ENCODE results near the gene ASTN1.

Gene ASTN1

DNA sequence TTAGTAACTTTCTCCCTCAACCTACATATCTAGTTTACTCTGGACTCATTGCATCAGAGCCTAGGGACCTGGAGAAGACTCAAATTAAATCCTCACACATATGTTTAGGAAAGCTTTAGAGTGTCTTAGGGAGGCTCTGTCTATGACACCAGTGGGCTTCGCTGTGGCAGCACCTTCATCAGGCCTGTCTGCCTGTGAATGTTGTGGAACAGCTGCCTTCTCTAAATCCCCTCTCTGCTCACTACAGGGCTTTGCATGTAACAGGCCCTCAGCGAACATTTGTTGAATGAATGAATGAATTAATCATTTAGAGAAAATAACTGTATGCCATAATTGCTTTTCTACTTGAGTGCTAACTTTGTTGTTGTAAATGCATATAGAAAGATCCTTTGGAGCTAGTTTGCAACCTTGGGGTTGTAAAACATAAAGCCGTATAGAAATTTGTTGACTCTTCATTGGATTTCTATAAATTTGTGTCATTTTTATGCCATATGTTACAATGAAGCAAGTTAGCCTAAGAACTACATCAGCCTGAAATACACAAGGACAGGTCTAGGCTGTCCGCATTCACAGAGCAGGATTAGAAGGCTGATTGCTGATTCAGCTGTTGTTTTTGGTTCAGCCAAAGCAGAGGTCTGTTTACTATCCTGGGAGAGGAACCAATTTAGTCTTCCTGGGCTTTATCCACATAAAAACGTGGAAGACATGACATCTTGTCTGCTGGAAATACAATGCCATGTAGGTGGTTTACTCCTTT is 238.0 kb downstream of the ASTN1 start:
- Histone ChIP-seq H3K9ac (no peak overlapping the region), H3K4me1 (ENCODE audit: low read depth, poor library complexity, severe bottlenecking) (peaks cover 24% of the 10 kb centered on the region), H3K4me3 (IDR thresholded peaks at IDR 0.05; ENCODE audit: insufficient read depth, low read depth, low read length) (no peak overlapping the region), H3K36me3 (ENCODE audit: insufficient read depth) (no peaks in the 10 kb centered on the region), H3K79me2 (ENCODE audit: insufficient read depth, low read depth) (no peaks in the 10 kb centered on the region), H4K20me1 (ENCODE audit: insufficient read depth) (no peaks in the 10 kb centered on the region), H2AFZ (ENCODE audit: low read depth) (no peak overlapping the region), H3K4me2 (no peak overlapping the region), H3K27me3 (ENCODE audit: insufficient read depth, low read depth) (no peaks in the 10 kb centered on the region), H3K27ac (no peak overlapping the region)
- TF ChIP-seq, protein P1, sequence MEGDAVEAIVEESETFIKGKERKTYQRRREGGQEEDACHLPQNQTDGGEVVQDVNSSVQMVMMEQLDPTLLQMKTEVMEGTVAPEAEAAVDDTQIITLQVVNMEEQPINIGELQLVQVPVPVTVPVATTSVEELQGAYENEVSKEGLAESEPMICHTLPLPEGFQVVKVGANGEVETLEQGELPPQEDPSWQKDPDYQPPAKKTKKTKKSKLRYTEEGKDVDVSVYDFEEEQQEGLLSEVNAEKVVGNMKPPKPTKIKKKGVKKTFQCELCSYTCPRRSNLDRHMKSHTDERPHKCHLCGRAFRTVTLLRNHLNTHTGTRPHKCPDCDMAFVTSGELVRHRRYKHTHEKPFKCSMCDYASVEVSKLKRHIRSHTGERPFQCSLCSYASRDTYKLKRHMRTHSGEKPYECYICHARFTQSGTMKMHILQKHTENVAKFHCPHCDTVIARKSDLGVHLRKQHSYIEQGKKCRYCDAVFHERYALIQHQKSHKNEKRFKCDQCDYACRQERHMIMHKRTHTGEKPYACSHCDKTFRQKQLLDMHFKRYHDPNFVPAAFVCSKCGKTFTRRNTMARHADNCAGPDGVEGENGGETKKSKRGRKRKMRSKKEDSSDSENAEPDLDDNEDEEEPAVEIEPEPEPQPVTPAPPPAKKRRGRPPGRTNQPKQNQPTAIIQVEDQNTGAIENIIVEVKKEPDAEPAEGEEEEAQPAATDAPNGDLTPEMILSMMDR (conservative IDR thresholded peaks at IDR 0.05; ENCODE audit: low read depth, low read length), result no peak

- Histone ChIP-seq H3K79me2 (ENCODE audit: insufficient read depth, low read depth) (no peaks in the 10 kb centered on the region), H3K4me2 (no peak overlapping the region), H3K27ac (no peak overlapping the region), H3K9ac (no peak overlapping the region), H3K4me3 (IDR thresholded peaks at IDR 0.05; ENCODE audit: insufficient read depth, low read depth, low read length) (no peak overlapping the region), H2AFZ (ENCODE audit: low read depth) (no peak overlapping the region), H3K36me3 (ENCODE audit: insufficient read depth) (no peaks in the 10 kb centered on the region), H3K4me1 (ENCODE audit: low read depth, poor library complexity, severe bottlenecking) (peaks cover 37% of the 10 kb centered on the region), H4K20me1 (ENCODE audit: insufficient read depth) (no peaks in the 10 kb centered on the region), H3K27me3 (ENCODE audit: insufficient read depth, low read depth) (no peaks in the 10 kb centered on the region)
- TF ChIP-seq, protein P1 (conservative IDR thresholded peaks at IDR 0.05; ENCODE audit: low read depth, low read length), result no peak
Measured at GRCh38 chr1:176925223-176925622, 239.3 kb downstream of the ASTN1 start.

- Histone ChIP-seq H3K4me1 (ENCODE audit: low read depth, poor library complexity, severe bottlenecking) (peaks cover 57% of the 10 kb centered on the region), H3K9ac (no peak overlapping the region), H3K27ac (no peak overlapping the region), H3K36me3 (ENCODE audit: insufficient read depth) (no peaks in the 10 kb centered on the region), H3K27me3 (ENCODE audit: insufficient read depth, low read depth) (no peaks in the 10 kb centered on the region), H4K20me1 (ENCODE audit: insufficient read depth) (no peaks in the 10 kb centered on the region), H3K79me2 (ENCODE audit: insufficient read depth, low read depth) (no peaks in the 10 kb centered on the region), H3K4me3 (IDR thresholded peaks at IDR 0.05; ENCODE audit: insufficient read depth, low read depth, low read length) (no peak overlapping the region), H2AFZ (ENCODE audit: low read depth) (no peak overlapping the region), H3K4me2 (no peak overlapping the region)
- TF ChIP-seq, protein P1 (conservative IDR thresholded peaks at IDR 0.05; ENCODE audit: low read depth, low read length), result no peak
Measured at GRCh38 chr1:176923283-176923682, 241.2 kb downstream of the ASTN1 start.

- TF ChIP-seq, protein P1 (conservative IDR thresholded peaks at IDR 0.05; ENCODE audit: low read depth, low read length), result no peak; the same call in 1 of the 2 replicates
- peak overlapping the region; percentile 73 for H3K4me3 ChIP-seq (IDR thresholded peaks at IDR 0.05; ENCODE audit: insufficient read depth, low read depth, low read length)
- peaks cover 74% of the 10 kb centered on the region for H3K4me1 ChIP-seq (ENCODE audit: low read depth, poor library complexity, severe bottlenecking)
- H4K20me1 ChIP-seq (ENCODE audit: insufficient read depth), result no peaks in the 10 kb centered on the region
- peak overlapping the region; percentile 80 for H3K4me2 ChIP-seq
- H3K79me2 ChIP-seq (ENCODE audit: insufficient read depth, low read depth), result no peaks in the 10 kb centered on the region
- H3K36me3 ChIP-seq (ENCODE audit: insufficient read depth), result no peaks in the 10 kb centered on the region
- peak overlapping the region; percentile 75 for H3K27ac ChIP-seq
- peak overlapping the region; percentile 49; the same call in 1 of the 2 replicates for H3K9ac ChIP-seq
- H3K27me3 ChIP-seq (ENCODE audit: insufficient read depth, low read depth), result no peaks in the 10 kb centered on the region
- H2AFZ ChIP-seq (ENCODE audit: low read depth), result peak overlapping the region; percentile 55
Measured at GRCh38 chr1:176919386-176920378, 244.8 kb downstream of the ASTN1 start.
